HepG2 (cell line): ENCODE results near the gene RABEP2. TPM values are rescaled to one million over a fixed set of nuclear protein-coding genes. Genes with fewer than 3 reads are reported as not detected.

Source experiments
- ATAC-seq: fragments of 200-7000 bp; cut with Tn5 transposase; 3 replicates; pipeline ENCODE4 v1.9.1; 2020; ENCODE audit warnings: mild to moderate bottlenecking, moderate library complexity
- BruUV-seq: library from RNA; stranded (reverse); fragments of 400-500 nt; replicated peaks from 2 replicates; lab custom pipeline; 2021; lab: Mats Ljungman, UMichigan
- CTCF ChIA-PET: fragments of 300-600 bp; formaldehyde crosslinking; extraction: SDS; loops from one replicate; lab custom pipeline; 2021; ENCODE audit warnings: low total read pairs, inconsistent platforms, low intra/inter-chr PET ratio; lab: Yijun Ruan, JAX
- POLR2A ChIA-PET: fragments of 350-600 bp; sonication (Branson Sonifier 250); formaldehyde crosslinking; loops from one replicate; lab custom pipeline; 2020; ENCODE audit warnings: antibody characterized with exemption, inconsistent platforms; lab: Yijun Ruan, JAX
- DNase-seq: peaks from one replicate; pipeline ENCODE4 v3.0.0-alpha.2; 2015; ENCODE audit warnings: low spot score
- FAIRE-seq: peaks from 3 replicates; lab custom pipeline; 2011; peaks lifted over from hg19 to GRCh38; lab: Jason Lieb, UNC
- H2AFZ ChIP-seq: one replicate; pipeline ENCODE4 v1.6.1; 2011; ENCODE audit warnings: low read length, inconsistent platforms
- H3K27ac ChIP-seq: fragments of 300-600 bp; 3 replicates; pipeline ENCODE4 v1.8.0; 2011; ENCODE audit warnings: mixed run types, mild to moderate bottlenecking, mixed read lengths, low read length, inconsistent platforms; ENCODE audit not compliant: insufficient read depth; ENCODE audit errors: extremely low read length
- H3K27me3 ChIP-seq, 2 experiments: fragments of 200-600 bp in 1 of 2; 2 replicates in 1 of 2; 3 replicates in 1 of 2; pipeline versions ENCODE4 v1.6.0 to v1.8.0; 2011; ENCODE audit warnings: low read length in 2 of 2, mild to moderate bottlenecking in 2 of 2, moderate library complexity in 2 of 2, inconsistent platforms in 1 of 2; ENCODE audit not compliant: insufficient read depth in 2 of 2, control insufficient read depth in 1 of 2
- H3K36me3 ChIP-seq, 2 experiments: fragments of 200-600 bp in 1 of 2; replicated peaks in 1 of 2; 2 replicates in 1 of 2; 3 replicates in 1 of 2; pipeline versions ENCODE4 v1.5.1 to v1.8.0; 2011; ENCODE audit warnings: low read length in 2 of 2, inconsistent platforms in 1 of 2; ENCODE audit not compliant: insufficient read depth in 2 of 2, control insufficient read depth in 1 of 2
- H3K4me1 ChIP-seq: 2 replicates; pipeline ENCODE4 v1.5.1; 2012; ENCODE audit warnings: low read length, inconsistent platforms; ENCODE audit not compliant: insufficient read depth
- H3K4me2 ChIP-seq: 2 replicates; pipeline ENCODE4 v1.6.0; 2011; ENCODE audit warnings: low read depth, low read length, inconsistent platforms
- H3K4me3 ChIP-seq, 3 experiments: fragments of 200-600 bp in 1 of 3; sonication (generic), shearing (Covaris generic) in 1 of 3; replicated peaks in 1 of 3; 2 replicates each; pipeline ENCODE4 v1.5.1; 2011 to 2016; ENCODE audit warnings: low read length in 3 of 3, inconsistent platforms in 2 of 3, low read depth in 2 of 3, mild to moderate bottlenecking in 2 of 3, control low read depth in 1 of 3, mixed read lengths in 1 of 3; ENCODE audit not compliant: insufficient read depth in 1 of 3
- H3K79me2 ChIP-seq: one replicate; pipeline ENCODE4 v1.6.1; 2011; ENCODE audit warnings: low read length, inconsistent platforms; ENCODE audit not compliant: insufficient read depth
- H3K9ac ChIP-seq: 2 replicates; pipeline ENCODE4 v1.6.0; 2011; ENCODE audit warnings: mild to moderate bottlenecking, low read depth, low read length, inconsistent platforms; ENCODE audit not compliant: insufficient read depth
- H3K9me3 ChIP-seq: 2 replicates; pipeline ENCODE4 v1.5.1; 2012; ENCODE audit warnings: mild to moderate bottlenecking, low read length
- H4K20me1 ChIP-seq: 2 replicates; pipeline ENCODE4 v1.6.0; 2011; ENCODE audit warnings: inconsistent platforms, mild to moderate bottlenecking, low read length, moderate library complexity; ENCODE audit not compliant: insufficient read depth
- BCL3 ChIP-seq: sonication (generic); formaldehyde crosslinking; IDR thresholded peaks from 2 replicates; pipeline ENCODE4 v1.5.1; 2020; ENCODE audit warnings: mild to moderate bottlenecking, missing genetic modification reagents, moderate library complexity
- BHLHE40 ChIP-seq: IDR thresholded peaks from 2 replicates; pipeline ENCODE4 v1.6.1; 2011; ENCODE audit warnings: low read length, improper control_type of control experiment
- CCAR2 ChIP-seq: fragments of 200-400 bp; formaldehyde crosslinking; optimal IDR thresholded peaks from 2 replicates; pipeline ENCODE3; 2018; ENCODE audit warnings: low read depth, mild to moderate bottlenecking, low read length, moderate library complexity
- ERF ChIP-seq: IDR thresholded peaks from 2 replicates; pipeline ENCODE4 v1.6.1; 2018; ENCODE audit warnings: missing biosample characterization, missing genetic modification reagents
- FOSL2 ChIP-seq: sonication (generic); formaldehyde crosslinking; IDR thresholded peaks from 2 replicates; pipeline ENCODE4 v1.4.0; 2020; ENCODE audit warnings: missing genetic modification reagents
- GABPB1 ChIP-seq: IDR thresholded peaks from 2 replicates; pipeline ENCODE4 v1.6.1; 2016; ENCODE audit warnings: mild to moderate bottlenecking, missing genetic modification reagents, moderate library complexity, missing compliant biosample characterization
- HNRNPL ChIP-seq: fragments of 200-400 bp; formaldehyde crosslinking; IDR thresholded peaks from 2 replicates; pipeline ENCODE4 v1.6.1; 2017; ENCODE audit warnings: mild to moderate bottlenecking, low read depth, low read length
- IRX3 ChIP-seq: sonication (generic); formaldehyde crosslinking; IDR thresholded peaks from 2 replicates; pipeline ENCODE4 v1.8.1; 2023; ENCODE audit warnings: mild to moderate bottlenecking, low read depth, missing genetic modification reagents, borderline replicate concordance
- SP140L ChIP-seq: sonication (generic); formaldehyde crosslinking; IDR thresholded peaks from 2 replicates; pipeline ENCODE4 v1.4.0; 2020; ENCODE audit warnings: missing genetic modification reagents, borderline replicate concordance
- SP4 ChIP-seq: sonication (generic); formaldehyde crosslinking; IDR thresholded peaks from 2 replicates; pipeline ENCODE4 v1.8.1; 2023; ENCODE audit warnings: mild to moderate bottlenecking, missing genetic modification reagents
- TEF ChIP-seq: sonication (generic); formaldehyde crosslinking; IDR thresholded peaks from 2 replicates; pipeline ENCODE4 v1.5.0; 2020; ENCODE audit warnings: missing genetic modification reagents
- TOPORS ChIP-seq: sonication (generic); formaldehyde crosslinking; IDR thresholded peaks from 2 replicates; pipeline ENCODE4 v1.8.0; 2023; ENCODE audit warnings: mild to moderate bottlenecking, missing genetic modification reagents
- WIZ ChIP-seq: sonication (generic); formaldehyde crosslinking; IDR thresholded peaks from 2 replicates; pipeline ENCODE4 v1.5.1; 2020; ENCODE audit warnings: mild to moderate bottlenecking, missing genetic modification reagents
- ZBTB38 ChIP-seq: sonication (generic); formaldehyde crosslinking; IDR thresholded peaks from 2 replicates; pipeline ENCODE4 v1.5.1; 2020; ENCODE audit warnings: mild to moderate bottlenecking, missing genetic modification reagents
- ZMYM4 ChIP-seq: sonication (generic); formaldehyde crosslinking; IDR thresholded peaks from 2 replicates; pipeline ENCODE4 v1.8.1; 2023; ENCODE audit warnings: mild to moderate bottlenecking, missing genetic modification reagents
- ZNF225 ChIP-seq: sonication (generic); formaldehyde crosslinking; IDR thresholded peaks from 2 replicates; pipeline ENCODE4 v1.4.0; 2020; ENCODE audit warnings: mild to moderate bottlenecking, missing genetic modification reagents
- ZNF333 ChIP-seq: sonication (generic); formaldehyde crosslinking; IDR thresholded peaks from 2 replicates; pipeline ENCODE4 v1.4.0; 2020; ENCODE audit warnings: mild to moderate bottlenecking, missing genetic modification reagents, borderline replicate concordance
- ZNF354B ChIP-seq: sonication (generic); formaldehyde crosslinking; IDR thresholded peaks from 2 replicates; pipeline ENCODE4 v1.8.0; 2022; ENCODE audit warnings: mild to moderate bottlenecking, missing genetic modification reagents
- ZNF550 ChIP-seq: sonication (generic); formaldehyde crosslinking; IDR thresholded peaks from 2 replicates; pipeline ENCODE4 v1.4.0; 2020; ENCODE audit warnings: mild to moderate bottlenecking, missing genetic modification reagents, borderline replicate concordance
- ZNF790 ChIP-seq: sonication (generic); formaldehyde crosslinking; IDR thresholded peaks from 2 replicates; pipeline ENCODE4 v1.8.0; 2022; ENCODE audit warnings: missing genetic modification reagents, mild to moderate bottlenecking, borderline replicate concordance
- WGBS: methylation state at CpG from one replicate; pipeline ENCODE4 v1.1.6; 2017; ENCODE audit warnings: low lambda C conversion rate; 5-methylcytosine and 5-hydroxymethylcytosine counted together
- in situ Hi-C: cut with HindIII; loops from 2 replicates; pipeline ENCODE4 v1.10.0; 2017; ENCODE audit warnings: low pct_unique_long_range_greater_than_20kb; ENCODE audit not compliant: extremely low pct_ligation_motif_present
- intact Hi-C: fragments of 100-400 bp; cut with micrococcal nuclease; formaldehyde crosslinking; loops from one replicate; pipeline ENCODE4 v1.10.0; 2022; ENCODE audit not compliant: unreplicated experiment
- polyA plus RNA-seq, 8 experiments: library from polyadenylated mRNA; depleted of rRNA in 3 of 8; stranded (reverse) in 7 of 8; unstranded in 1 of 8; fragments of >200 nt; fragmentation: Illumina TruSeq in 4 of 8; extraction: Trizol in 4 of 8; gene quantifications; 2 replicates each; pipeline versions ENCODE4 v1.2.1 to v1.2.3, GENCODE V29; 2011 to 2016; ENCODE audit warnings: low read depth in 4 of 8, missing spikeins in 1 of 8, mixed read lengths in 1 of 8; ENCODE audit not compliant: insufficient read depth in 1 of 8
- total RNA-seq, 5 experiments: library from RNA; depleted of rRNA; stranded (reverse); fragments of >200 nt; fragmentation: Illumina TruSeq; extraction: Trizol; gene quantifications; 2 replicates each; pipeline ENCODE4 v1.2.3, GENCODE V29; 2016; ENCODE audit warnings: low read depth in 1 of 5
- TF ChIP-seq, protein P1 (sequence below): conservative IDR thresholded peaks from 2 replicates; pipeline ENCODE4 v1.6.1; 2018; ENCODE audit warnings: missing genetic modification reagents

The RABEP2 gene
- total and polyA plus RNA-seq, 2 of the 13 experiments (the other 11 are each of a cell fraction or from before 2014, with no cell fraction given) = 10.8 to 18.4 TPM

DNA sequence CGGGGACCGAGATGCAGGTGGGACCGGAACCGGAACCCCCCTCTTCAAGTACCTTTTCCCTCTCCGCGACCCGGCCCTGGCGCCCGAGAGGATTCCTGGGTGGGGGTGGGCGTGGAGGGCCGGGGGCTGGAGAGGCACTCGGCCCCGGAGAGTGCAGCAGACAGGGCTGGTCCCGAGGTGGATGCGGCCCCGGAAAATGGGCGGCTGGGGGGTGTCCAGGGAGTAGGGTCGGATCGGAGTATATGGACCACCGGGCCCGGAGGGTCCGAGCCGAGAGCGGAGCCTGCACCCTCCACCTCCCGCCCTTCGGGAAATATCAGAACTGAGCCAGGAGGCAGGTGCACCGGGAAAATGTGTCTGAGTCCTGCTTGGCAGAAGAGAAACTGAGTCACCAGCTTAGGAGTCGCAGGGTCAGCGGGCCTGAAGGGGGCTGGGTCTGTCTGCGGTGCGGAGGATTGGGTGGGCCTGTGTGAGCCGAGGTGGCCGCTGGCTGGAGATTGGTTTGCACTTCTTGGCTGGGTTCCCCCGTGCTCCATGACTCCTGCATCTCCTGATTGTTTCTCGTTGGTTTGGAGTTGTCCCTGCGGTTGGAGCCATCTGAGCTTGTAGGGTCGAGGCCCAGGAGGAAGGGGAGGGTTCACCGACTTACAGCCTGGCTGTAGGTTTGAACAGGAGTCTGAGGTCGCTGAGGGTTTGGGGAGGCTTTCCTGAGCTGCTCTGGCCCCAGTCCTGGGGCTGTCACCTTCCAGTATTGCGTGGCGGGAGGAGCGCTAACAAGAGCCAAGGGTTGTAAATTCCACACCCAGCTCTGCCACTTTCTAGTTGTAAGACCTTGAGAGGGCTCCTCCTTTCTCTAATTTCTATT, 60.9 kb downstream of the RABEP2 start (continued):
- TF ChIP-seq ERF (CRISPR knock-in tag) (peak; percentile 1; the same call in 1 of the 2 replicates), FOSL2 (CRISPR knock-in tag) (0 out of 2 replicates have a peak, but pooled peaks have one; percentile 11), SP4 (CRISPR knock-in tag) (0 out of 2 replicates have a peak, but pooled peaks have one; percentile 39), ZNF225 (peak; percentile 40; the same call in 1 of the 2 replicates)
- TF ChIP-seq, protein P1, sequence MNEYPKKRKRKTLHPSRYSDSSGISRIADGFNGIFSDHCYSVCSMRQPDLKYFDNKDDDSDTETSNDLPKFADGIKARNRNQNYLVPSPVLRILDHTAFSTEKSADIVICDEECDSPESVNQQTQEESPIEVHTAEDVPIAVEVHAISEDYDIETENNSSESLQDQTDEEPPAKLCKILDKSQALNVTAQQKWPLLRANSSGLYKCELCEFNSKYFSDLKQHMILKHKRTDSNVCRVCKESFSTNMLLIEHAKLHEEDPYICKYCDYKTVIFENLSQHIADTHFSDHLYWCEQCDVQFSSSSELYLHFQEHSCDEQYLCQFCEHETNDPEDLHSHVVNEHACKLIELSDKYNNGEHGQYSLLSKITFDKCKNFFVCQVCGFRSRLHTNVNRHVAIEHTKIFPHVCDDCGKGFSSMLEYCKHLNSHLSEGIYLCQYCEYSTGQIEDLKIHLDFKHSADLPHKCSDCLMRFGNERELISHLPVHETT = no peak

- intact Hi-C loops = no loop called here
- Histone ChIP-seq H4K20me1 (no peaks in the 10 kb centered on the region), H3K4me1 (peaks cover 21% of the 10 kb centered on the region), H2AFZ (no peak overlapping the region), H3K79me2 (peaks cover 7% of the 10 kb centered on the region), H3K36me3 (no peaks in the 10 kb centered on the region), H3K4me2 (no peak overlapping the region), H3K27ac (no peak overlapping the region), H3K27me3 (no peaks in the 10 kb centered on the region; a peak in 1 of 5 replicates), H3K9ac (no peak overlapping the region), H3K9me3 (no peaks in the 10 kb centered on the region), H3K4me3 (no peak overlapping the region)
- no peak for ATAC-seq
- BruUV-seq = no TSS peak
- in situ Hi-C loops = no loop called here
- DNase-seq = no peak
- WGBS = 83% methylated on average over 4 of the region's 4 CpGs
- POLR2A ChIA-PET = interaction anchor here (1.9 to 3.1 kb wide), 2 partner anchors 12 to 77 kb away, joined by 6 to 11 read pairs; partner anchors contain the start of gene TUFM
- CTCF ChIA-PET = no interaction called here
- no peak for FAIRE-seq
- no peak for TF ChIP-seq ZBTB38 (CRISPR knock-in tag)
- TF ChIP-seq TEF (CRISPR knock-in tag) = no peak
- no peak for TF ChIP-seq ZNF790 (CRISPR knock-in tag)
- no peak for TF ChIP-seq HNRNPL
- no peak for TF ChIP-seq ZMYM4 (CRISPR knock-in tag)
- no peak for TF ChIP-seq SP140L (CRISPR knock-in tag)
- no peak for TF ChIP-seq TOPORS (CRISPR knock-in tag)
- no peak for TF ChIP-seq GABPB1 (CRISPR knock-in tag)
- no peak for TF ChIP-seq ZNF550 (CRISPR knock-in tag)
- no peak for TF ChIP-seq IRX3 (CRISPR knock-in tag)
- no peak for TF ChIP-seq BCL3 (CRISPR knock-in tag)
- no peak for TF ChIP-seq ZNF333
- TF ChIP-seq WIZ (CRISPR knock-in tag) = no peak
- TF ChIP-seq ZNF354B = no peak
- no peak for TF ChIP-seq BHLHE40
- TF ChIP-seq CCAR2 = no peak
Measured at GRCh38 chr16:28859326-28859725, 65.7 kb downstream of the RABEP2 start.
